ENCODE measurements around the gene UTF1.

Gene UTF1

GRCh38 chr10:133267829-133268228 lies 37.8 kb downstream of the UTF1 start:
- Histone ChIP-seq H3K9ac (ENCODE audit: low read depth, low read length) (no peak overlapping the region), H3K36me3 (ENCODE audit: control insufficient read depth, insufficient read depth, low read length) (peaks cover 3% of the 10 kb centered on the region), H3K27me3 (ENCODE audit: control insufficient read depth, insufficient read depth, low read length) (peaks cover 3% of the 10 kb centered on the region), H3K4me3 (ENCODE audit: low read depth, low read length) (no peak overlapping the region), H3K9me3 (ENCODE audit: control insufficient read depth, insufficient read depth, low read length) (no peaks in the 10 kb centered on the region), H3K4me1 (ENCODE audit: control insufficient read depth, insufficient read depth, low read length) (no peaks in the 10 kb centered on the region)

GRCh38 chr10:133268532-133268931 lies 38.5 kb downstream of the UTF1 start:
- H3K4me1 ChIP-seq (ENCODE audit: control insufficient read depth, insufficient read depth, low read length) = no peaks in the 10 kb centered on the region
- peaks cover 3% of the 10 kb centered on the region for H3K36me3 ChIP-seq (ENCODE audit: control insufficient read depth, insufficient read depth, low read length)
- H3K4me3 ChIP-seq (ENCODE audit: low read depth, low read length) = no peak overlapping the region
- H3K9ac ChIP-seq (ENCODE audit: low read depth, low read length) = no peak overlapping the region
- no peaks in the 10 kb centered on the region for H3K9me3 ChIP-seq (ENCODE audit: control insufficient read depth, insufficient read depth, low read length)
- no peaks in the 10 kb centered on the region for H3K27me3 ChIP-seq (ENCODE audit: control insufficient read depth, insufficient read depth, low read length)

GRCh38 chr10:133269367-133269766 lies 39.4 kb downstream of the UTF1 start:
- no peaks in the 10 kb centered on the region for H3K27me3 ChIP-seq (ENCODE audit: control insufficient read depth, insufficient read depth, low read length)
- H3K4me3 ChIP-seq (ENCODE audit: low read depth, low read length) = no peak overlapping the region
- H3K9ac ChIP-seq (ENCODE audit: low read depth, low read length) = no peak overlapping the region
- peaks cover 3% of the 10 kb centered on the region for H3K36me3 ChIP-seq (ENCODE audit: control insufficient read depth, insufficient read depth, low read length)
- no peaks in the 10 kb centered on the region for H3K4me1 ChIP-seq (ENCODE audit: control insufficient read depth, insufficient read depth, low read length)
- H3K9me3 ChIP-seq (ENCODE audit: control insufficient read depth, insufficient read depth, low read length) = no peaks in the 10 kb centered on the region

DNA sequence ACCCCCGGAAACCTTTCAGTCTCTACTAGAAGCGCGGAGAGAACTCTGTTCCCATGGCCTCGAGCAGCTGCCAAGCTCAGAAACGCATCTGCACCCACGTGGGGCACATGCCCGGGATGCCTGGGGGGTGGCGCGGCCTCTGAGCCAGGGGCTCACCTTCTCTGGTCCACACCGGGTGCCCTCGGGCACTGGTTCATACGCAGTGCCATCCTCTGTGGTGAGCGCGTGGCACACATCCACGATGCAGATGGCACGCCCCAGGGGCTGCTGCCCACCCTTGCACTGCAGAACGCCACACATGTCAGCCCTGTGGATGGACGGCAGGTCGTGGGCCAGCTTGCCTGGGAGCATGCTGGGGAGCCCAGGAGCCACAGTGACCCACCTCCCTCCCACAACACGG lies 40.2 kb downstream of the UTF1 start:
- Histone ChIP-seq H3K27me3 (ENCODE audit: control insufficient read depth, insufficient read depth, low read length) (no peaks in the 10 kb centered on the region), H3K36me3 (ENCODE audit: control insufficient read depth, insufficient read depth, low read length) (peaks cover 3% of the 10 kb centered on the region), H3K4me3 (ENCODE audit: low read depth, low read length) (no peak overlapping the region), H3K9me3 (ENCODE audit: control insufficient read depth, insufficient read depth, low read length) (no peaks in the 10 kb centered on the region), H3K4me1 (ENCODE audit: control insufficient read depth, insufficient read depth, low read length) (no peaks in the 10 kb centered on the region), H3K9ac (ENCODE audit: low read depth, low read length) (no peak overlapping the region)

GRCh38 chr10:133270773-133271297 lies 40.8 kb downstream of the UTF1 start:
- H3K9me3 ChIP-seq (ENCODE audit: control insufficient read depth, insufficient read depth, low read length) = no peaks in the 10 kb centered on the region

GRCh38 chr10:133271521-133272300 lies 41.7 kb downstream of the UTF1 start:
- peaks cover 3% of the 10 kb centered on the region for H3K27me3 ChIP-seq (ENCODE audit: control insufficient read depth, insufficient read depth, low read length)
- peaks cover 3% of the 10 kb centered on the region for H3K36me3 ChIP-seq (ENCODE audit: control insufficient read depth, insufficient read depth, low read length)
- no peak overlapping the region for H3K9ac ChIP-seq (ENCODE audit: low read depth, low read length)
- H3K9me3 ChIP-seq (ENCODE audit: control insufficient read depth, insufficient read depth, low read length) = no peaks in the 10 kb centered on the region
- no peak overlapping the region for H3K4me3 ChIP-seq (ENCODE audit: low read depth, low read length)
- H3K4me1 ChIP-seq (ENCODE audit: control insufficient read depth, insufficient read depth, low read length) = no peaks in the 10 kb centered on the region

More at GRCh38 chr10:133270773-133271297, 40.8 kb downstream of the UTF1 start:
- Histone ChIP-seq H3K36me3 (ENCODE audit: control insufficient read depth, insufficient read depth, low read length) (peaks cover 3% of the 10 kb centered on the region), H3K9ac (ENCODE audit: low read depth, low read length) (no peak overlapping the region), H3K4me3 (ENCODE audit: low read depth, low read length) (no peak overlapping the region), H3K27me3 (ENCODE audit: control insufficient read depth, insufficient read depth, low read length) (no peaks in the 10 kb centered on the region), H3K4me1 (ENCODE audit: control insufficient read depth, insufficient read depth, low read length) (no peaks in the 10 kb centered on the region)

DNA sequence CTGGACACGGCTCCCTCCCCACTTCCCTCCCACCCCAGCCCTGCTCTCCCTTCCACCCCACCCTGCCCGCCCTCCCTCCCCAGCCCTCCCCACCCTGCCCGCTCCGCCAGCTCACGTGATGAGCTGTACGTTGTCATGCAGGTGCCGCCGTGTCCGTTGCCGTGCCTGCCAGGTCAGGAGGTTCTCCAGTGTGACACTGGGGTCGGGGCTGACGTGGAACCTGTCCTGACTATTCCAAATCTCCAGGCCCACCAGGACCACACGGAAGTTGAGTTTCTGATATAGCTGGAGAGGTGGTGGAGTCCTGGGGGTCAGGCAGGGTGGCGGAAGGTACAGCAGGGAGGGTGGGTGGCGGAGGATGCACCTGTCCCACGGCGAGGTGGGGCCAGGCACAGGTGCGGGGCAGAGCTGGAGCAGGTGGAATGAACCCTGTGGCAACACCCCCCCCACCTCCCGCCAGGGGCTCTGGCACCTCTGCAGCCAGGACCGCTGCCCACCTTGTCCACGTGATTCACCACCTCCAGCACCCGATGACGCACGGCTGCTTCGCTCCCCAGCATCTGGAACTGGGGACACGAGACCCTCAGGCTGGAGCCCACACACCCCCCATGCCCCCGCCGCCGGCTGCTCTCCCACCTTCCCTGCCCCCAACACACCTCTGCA lies 42.4 kb downstream of the UTF1 start:
- no peak overlapping the region for H3K9ac ChIP-seq (ENCODE audit: low read depth, low read length)
- no peaks in the 10 kb centered on the region for H3K9me3 ChIP-seq (ENCODE audit: control insufficient read depth, insufficient read depth, low read length)
- H3K4me3 ChIP-seq (ENCODE audit: low read depth, low read length) = no peak overlapping the region
- peaks cover 3% of the 10 kb centered on the region for H3K36me3 ChIP-seq (ENCODE audit: control insufficient read depth, insufficient read depth, low read length)
- H3K27me3 ChIP-seq (ENCODE audit: control insufficient read depth, insufficient read depth, low read length) = peaks cover 3% of the 10 kb centered on the region
- no peaks in the 10 kb centered on the region for H3K4me1 ChIP-seq (ENCODE audit: control insufficient read depth, insufficient read depth, low read length)

- H3K27me3 ChIP-seq (ENCODE audit: control insufficient read depth, insufficient read depth, low read length) = peaks cover 3% of the 10 kb centered on the region
- no peaks in the 10 kb centered on the region for H3K4me1 ChIP-seq (ENCODE audit: control insufficient read depth, insufficient read depth, low read length)
- H3K36me3 ChIP-seq (ENCODE audit: control insufficient read depth, insufficient read depth, low read length) = peaks cover 3% of the 10 kb centered on the region
- H3K4me3 ChIP-seq (ENCODE audit: low read depth, low read length) = no peak overlapping the region
- H3K9me3 ChIP-seq (ENCODE audit: control insufficient read depth, insufficient read depth, low read length) = no peaks in the 10 kb centered on the region
- no peak overlapping the region for H3K9ac ChIP-seq (ENCODE audit: low read depth, low read length)
Observed at GRCh38 chr10:133272964-133273420, 43.0 kb downstream of the UTF1 start.

DNA sequence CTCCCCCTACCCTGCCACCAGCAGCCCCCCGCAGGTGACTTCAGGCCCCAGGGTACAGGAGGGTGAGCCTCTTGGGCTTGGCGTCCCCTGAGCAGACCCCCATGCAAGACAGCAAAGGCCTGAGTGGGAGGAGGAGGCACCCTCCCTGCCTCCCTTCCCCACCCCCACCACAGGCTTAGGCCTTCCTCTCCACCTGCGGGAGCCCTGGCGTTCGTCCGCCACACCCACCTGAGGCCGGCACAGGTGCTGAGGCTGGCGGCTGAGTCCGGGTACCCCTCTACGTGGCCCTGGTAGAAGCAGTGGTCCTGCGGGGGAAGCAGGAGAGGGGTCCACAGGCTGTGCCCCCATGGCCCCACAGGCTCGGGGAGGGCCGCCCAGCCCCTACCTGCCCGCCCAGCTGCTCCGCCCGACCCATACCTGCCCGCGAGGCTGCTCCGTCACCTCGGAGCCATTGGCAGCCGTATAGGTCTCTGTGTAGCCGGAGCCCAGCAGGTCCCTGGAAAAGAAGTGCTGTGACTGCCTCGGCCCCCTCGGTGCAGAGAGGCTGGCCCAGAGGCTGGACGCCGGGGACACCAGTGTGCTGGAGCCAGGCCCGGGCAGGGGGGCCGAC lies 43.6 kb downstream of the UTF1 start:
- Histone ChIP-seq H3K4me1 (ENCODE audit: control insufficient read depth, insufficient read depth, low read length) (no peaks in the 10 kb centered on the region), H3K36me3 (ENCODE audit: control insufficient read depth, insufficient read depth, low read length) (peaks cover 3% of the 10 kb centered on the region), H3K9me3 (ENCODE audit: control insufficient read depth, insufficient read depth, low read length) (no peaks in the 10 kb centered on the region), H3K27me3 (ENCODE audit: control insufficient read depth, insufficient read depth, low read length) (peaks cover 3% of the 10 kb centered on the region), H3K9ac (ENCODE audit: low read depth, low read length) (no peak overlapping the region), H3K4me3 (ENCODE audit: low read depth, low read length) (no peak overlapping the region)

DNA sequence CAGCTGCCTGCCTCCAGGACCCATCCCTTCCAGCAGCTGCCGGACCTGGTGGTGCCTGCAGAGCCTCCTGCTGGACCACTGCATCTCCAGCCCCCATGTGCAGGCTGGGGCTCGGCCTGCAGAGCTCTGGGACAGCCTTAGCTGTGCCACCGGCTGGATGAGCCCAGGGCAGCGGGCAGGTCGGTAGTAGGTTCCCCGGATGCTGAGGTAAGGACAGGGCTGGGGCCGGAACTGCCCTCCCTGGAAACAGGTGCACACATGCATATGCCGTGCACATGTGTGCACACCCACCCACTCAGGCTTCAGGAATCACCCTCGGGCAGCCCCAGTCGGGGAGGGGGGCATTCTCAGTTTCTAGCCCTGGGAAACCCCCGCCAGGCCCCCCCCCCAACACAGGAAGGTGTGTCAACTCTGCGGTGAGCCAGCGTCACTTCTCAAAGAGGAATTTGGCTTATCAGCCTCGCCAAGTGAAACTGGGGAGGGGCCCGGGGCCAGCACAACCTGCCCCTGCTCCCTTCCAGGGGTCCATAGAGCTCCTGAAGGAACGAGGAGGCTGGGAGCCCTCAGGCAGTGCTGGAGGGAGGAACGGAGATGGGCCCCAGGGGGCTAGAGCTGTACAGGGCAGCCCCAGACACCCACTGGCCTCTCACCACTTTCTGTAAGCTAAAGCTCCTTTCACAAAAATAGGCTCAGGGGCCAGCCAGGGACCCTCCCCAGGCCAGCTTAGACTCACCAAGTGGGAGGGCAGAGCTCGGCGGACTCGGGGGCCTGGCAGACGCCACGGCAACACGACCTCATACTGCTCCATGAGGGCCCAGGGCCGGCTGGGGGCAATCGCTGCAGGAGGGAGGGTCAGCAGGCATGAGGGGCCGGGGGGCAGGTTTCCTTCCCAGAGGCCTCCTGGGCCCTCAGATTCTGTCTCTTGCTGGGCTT lies 45.0 kb downstream of the UTF1 start:
- Histone ChIP-seq H3K36me3 (ENCODE audit: control insufficient read depth, insufficient read depth, low read length) (peaks cover 15% of the 10 kb centered on the region), H3K4me1 (ENCODE audit: control insufficient read depth, insufficient read depth, low read length) (no peaks in the 10 kb centered on the region), H3K27me3 (ENCODE audit: control insufficient read depth, insufficient read depth, low read length) (peaks cover 3% of the 10 kb centered on the region), H3K9me3 (ENCODE audit: control insufficient read depth, insufficient read depth, low read length) (no peaks in the 10 kb centered on the region), H3K4me3 (ENCODE audit: low read depth, low read length) (no peak overlapping the region), H3K9ac (ENCODE audit: low read depth, low read length) (no peak overlapping the region)

DNA sequence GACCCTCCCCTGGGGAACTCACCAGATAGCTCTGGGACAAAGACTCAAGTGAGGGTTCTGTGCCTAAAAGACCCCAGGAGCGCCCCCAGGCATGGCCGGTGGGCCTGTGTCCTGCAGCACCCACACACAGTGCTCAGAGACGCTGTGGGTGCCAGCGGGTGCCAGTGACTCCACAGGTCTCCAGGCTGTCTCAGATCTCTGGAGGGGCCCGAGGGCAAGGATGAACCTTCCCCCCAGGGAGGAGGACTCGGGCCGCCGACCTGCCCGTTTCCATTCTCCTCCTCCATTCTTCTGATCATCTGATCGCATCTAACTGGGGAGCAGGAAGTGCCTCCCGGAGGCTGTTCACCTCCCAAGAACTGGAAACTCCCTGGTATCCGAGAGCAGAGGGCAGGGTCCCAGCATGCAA lies 45.7 kb downstream of the UTF1 start:
- Histone ChIP-seq H3K4me1 (ENCODE audit: control insufficient read depth, insufficient read depth, low read length) (no peaks in the 10 kb centered on the region), H3K9ac (ENCODE audit: low read depth, low read length) (no peak overlapping the region), H3K9me3 (ENCODE audit: control insufficient read depth, insufficient read depth, low read length) (no peaks in the 10 kb centered on the region), H3K36me3 (ENCODE audit: control insufficient read depth, insufficient read depth, low read length) (peaks cover 19% of the 10 kb centered on the region), H3K4me3 (ENCODE audit: low read depth, low read length) (no peak overlapping the region), H3K27me3 (ENCODE audit: control insufficient read depth, insufficient read depth, low read length) (peaks cover 3% of the 10 kb centered on the region)
